NCI-H1930 (cell line): ENCODE results near the gene POLR1F.

Experiments
- DNase-seq, 2 experiments: peaks; one replicate each; lab custom pipeline; 2025; lab: John Stamatoyannopoulos, UW

POLR1F gene

DNA sequence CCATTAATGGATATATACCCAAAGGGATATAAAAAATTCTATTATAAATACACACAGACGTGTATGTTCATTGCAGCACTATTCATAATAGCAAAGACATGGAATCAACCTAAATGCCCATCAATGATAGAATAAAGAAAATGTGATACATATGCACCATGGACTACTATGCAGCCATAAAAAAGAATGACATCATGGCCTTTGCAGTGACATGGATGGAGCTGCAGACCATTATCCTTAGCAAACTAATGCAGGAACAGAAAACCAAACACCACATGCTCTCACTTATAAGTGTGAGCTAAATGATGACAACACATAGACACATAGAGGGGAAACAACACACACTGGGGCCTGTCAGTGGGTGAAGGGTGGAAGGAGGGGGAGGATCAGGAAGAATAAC is 33.0 kb downstream of the POLR1F start:
- DNase-seq: no peak

DNA sequence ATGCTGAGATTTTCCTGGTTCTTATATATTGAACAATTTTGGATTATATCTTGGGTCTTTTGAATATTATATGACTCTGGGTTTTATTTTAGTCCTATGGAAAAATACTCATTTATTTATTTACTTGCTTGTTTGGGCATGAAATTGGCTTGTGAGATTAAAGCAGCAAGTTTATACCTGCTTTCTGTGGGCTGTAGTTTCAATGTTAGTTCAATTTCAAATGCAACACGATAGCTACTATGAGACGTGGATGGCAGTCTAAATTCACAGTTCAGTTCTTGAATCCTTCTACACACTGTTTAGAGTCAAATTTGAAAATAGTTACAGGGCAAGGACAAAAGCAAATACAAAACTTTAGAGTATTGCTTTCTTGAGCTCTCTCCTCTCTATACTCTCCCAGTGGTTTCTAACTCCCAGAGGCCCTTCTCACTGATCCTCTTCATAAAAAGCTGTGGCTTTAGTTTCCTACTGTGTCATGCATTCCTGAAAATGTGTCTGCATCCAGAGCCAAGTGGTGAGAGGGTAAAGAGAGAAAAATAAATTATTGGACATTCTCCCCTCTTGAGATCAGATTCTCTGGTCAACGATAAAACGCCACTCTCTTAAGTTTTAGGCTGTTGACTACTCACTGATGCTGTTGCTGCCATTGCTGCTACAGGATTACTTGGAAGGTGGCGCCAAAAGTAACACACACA is 34.4 kb downstream of the POLR1F start:
- no peak for DNase-seq

DNA sequence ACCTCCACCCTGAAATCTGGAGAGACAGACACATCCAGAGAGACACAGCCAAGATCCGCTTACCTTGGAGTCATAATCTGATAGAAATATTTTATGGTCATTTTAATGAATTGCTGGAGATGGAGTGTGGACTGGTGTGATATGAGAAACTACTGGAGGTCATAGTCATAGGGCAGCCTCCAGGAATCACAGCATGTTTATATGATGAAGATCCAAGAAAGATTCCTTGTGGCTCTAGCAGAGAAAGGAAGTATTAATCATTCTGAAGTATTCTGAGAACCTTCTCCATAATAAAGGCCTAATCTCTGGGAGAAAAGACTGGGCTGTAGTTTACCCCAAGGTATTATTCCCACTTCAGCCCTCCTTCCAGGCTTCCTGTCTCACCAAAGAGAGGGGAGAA is 38.0 kb downstream of the POLR1F start:
- no peak for DNase-seq

DNA sequence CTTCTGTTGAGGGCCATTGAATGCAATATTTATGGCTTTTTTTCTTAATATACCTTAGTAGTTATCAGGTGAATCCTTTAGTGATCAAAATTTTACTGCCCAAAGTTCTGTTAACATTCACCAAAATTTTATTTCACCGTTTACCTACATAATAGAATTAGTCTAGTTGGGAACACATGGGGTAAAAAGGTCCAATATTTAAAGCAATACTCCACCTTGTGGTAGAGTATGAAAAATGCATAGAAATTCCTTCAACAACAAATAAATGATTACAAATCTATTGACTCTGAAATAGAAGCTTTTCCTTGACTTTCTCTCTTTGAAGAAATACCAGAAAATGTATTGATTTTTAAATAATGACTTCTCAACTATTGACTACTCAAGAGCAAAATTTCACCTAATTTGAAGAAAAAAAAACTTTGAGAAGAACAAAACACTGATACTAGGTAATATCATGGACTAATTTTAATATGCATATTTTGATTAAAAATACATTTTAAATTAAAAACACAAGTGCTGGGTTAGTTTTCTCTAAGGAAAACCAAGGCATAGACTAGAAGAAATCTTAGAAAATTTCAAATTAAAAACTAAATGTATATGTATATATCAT is 43.3 kb downstream of the POLR1F start:
- peak in 1 of 2 experiments; percentile 10 for DNase-seq

DNA sequence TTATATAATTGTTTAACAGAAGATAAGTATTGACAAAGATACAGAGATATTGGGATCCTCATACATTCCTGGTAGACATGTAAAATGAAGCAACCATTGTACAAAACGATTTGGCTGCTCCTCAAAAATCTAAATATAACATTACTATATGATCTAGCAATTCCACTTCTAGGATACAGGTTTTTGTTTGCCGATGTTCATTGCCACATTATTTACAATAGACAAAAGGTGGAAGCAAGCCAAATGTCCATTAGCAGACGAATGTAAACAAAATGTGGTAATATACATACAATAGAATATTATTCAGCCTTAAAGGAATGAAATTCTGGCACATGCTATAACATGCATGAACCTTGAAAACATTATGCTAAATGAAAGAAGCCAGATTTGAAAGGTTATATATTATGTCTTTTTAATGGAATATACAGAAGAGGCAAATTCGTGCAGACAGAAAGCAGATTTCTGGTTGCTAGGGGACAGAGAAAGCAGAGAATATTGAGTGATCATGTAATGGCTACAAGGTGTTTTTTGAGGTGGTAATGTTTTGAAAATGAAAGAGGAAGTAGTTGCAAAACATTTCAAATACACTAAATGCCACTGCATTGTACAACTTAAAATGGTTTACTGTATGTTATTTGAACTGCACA is 44.9 kb downstream of the POLR1F start:
- DNase-seq: peak in 1 of 2 experiments; percentile 51

DNA sequence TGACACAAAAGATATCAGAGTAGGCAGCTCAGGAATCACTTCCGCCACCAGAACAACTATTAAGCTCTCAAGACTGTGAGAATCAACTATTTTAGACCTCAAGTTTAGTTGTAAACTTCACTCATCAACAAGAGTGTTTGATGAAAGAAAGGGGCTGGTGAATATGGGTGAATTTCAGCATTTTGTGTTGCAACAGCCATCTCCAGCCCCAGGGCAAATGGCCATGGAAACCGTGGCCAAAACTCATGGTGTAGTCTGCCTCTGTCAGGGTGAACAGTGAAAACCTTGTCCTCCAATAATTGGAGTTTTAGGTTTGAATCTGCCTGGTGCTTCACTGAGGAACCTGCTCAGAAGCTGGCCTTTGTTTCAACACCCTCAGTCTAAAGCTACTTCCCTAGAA is 60.0 kb downstream of the POLR1F start:
- DNase-seq: no peak
